H9 (cell line): ENCODE measurements around the gene UTS2R. TPM values are rescaled to one million over a fixed set of nuclear protein-coding genes. Genes with fewer than 3 reads are reported as not detected.

Source experiments
- DNase-seq: peaks from one replicate; pipeline ENCODE4 v3.0.0-alpha.2; 2017
- H2AFZ ChIP-seq: one replicate; pipeline ENCODE4 v1.6.1; 2013; ENCODE audit warnings: mild to moderate bottlenecking, low read length, control low read depth, moderate library complexity
- H2AK5ac ChIP-seq: 2 replicates; pipeline ENCODE4 v1.6.1; 2013; ENCODE audit warnings: low read length, control low read depth, mixed read lengths; ENCODE audit not compliant: insufficient read length
- H2BK120ac ChIP-seq: one replicate; pipeline ENCODE4 v1.6.1; 2013; ENCODE audit warnings: low read depth, mild to moderate bottlenecking, low read length, control low read depth, inconsistent platforms; ENCODE audit not compliant: poor library complexity, severe bottlenecking
- H2BK12ac ChIP-seq: 2 replicates; pipeline ENCODE4 v1.6.1; 2013; ENCODE audit warnings: low read length, control low read depth, mixed read lengths, low read depth; ENCODE audit not compliant: insufficient read length
- H2BK15ac ChIP-seq: 2 replicates; pipeline ENCODE4 v1.6.1; 2013; ENCODE audit warnings: low read depth, low read length, control low read depth
- H2BK20ac ChIP-seq: one replicate; pipeline ENCODE4 v1.6.1; 2013; ENCODE audit warnings: low read depth, mild to moderate bottlenecking, low read length, control low read depth, inconsistent platforms; ENCODE audit not compliant: poor library complexity, severe bottlenecking
- H2BK5ac ChIP-seq: 2 replicates; pipeline ENCODE4 v1.6.1; 2013; ENCODE audit warnings: low read length, control low read depth, mixed read lengths; ENCODE audit not compliant: insufficient read length
- H3K14ac ChIP-seq: 2 replicates; pipeline ENCODE4 v1.6.1; 2013; ENCODE audit warnings: low read length, control low read depth; ENCODE audit not compliant: insufficient read depth
- H3K18ac ChIP-seq: 2 replicates; pipeline ENCODE4 v1.6.1; 2013; ENCODE audit warnings: low read depth, mild to moderate bottlenecking, mixed read lengths, low read length, control low read depth; ENCODE audit not compliant: insufficient read length
- H3K23ac ChIP-seq: 2 replicates; pipeline ENCODE4 v1.6.1; 2013; ENCODE audit warnings: low read length, control low read depth, mixed read lengths, low read depth; ENCODE audit not compliant: insufficient read length
- H3K23me2 ChIP-seq: 2 replicates; pipeline ENCODE4 v1.6.1; 2013; ENCODE audit warnings: low read depth, mild to moderate bottlenecking, mixed read lengths, low read length, control low read depth; ENCODE audit not compliant: insufficient read length, poor library complexity, severe bottlenecking
- H3K27ac ChIP-seq: 2 replicates; pipeline ENCODE4 v1.5.1; 2013; ENCODE audit warnings: low read length, control low read depth, mixed read lengths, low read depth; ENCODE audit not compliant: insufficient read length
- H3K27me3 ChIP-seq: 2 replicates; pipeline ENCODE4 v1.6.1; 2013; ENCODE audit warnings: low read length, control low read depth, inconsistent platforms; ENCODE audit not compliant: insufficient read depth
- H3K4ac ChIP-seq: 2 replicates; pipeline ENCODE4 v1.6.1; 2013; ENCODE audit warnings: low read depth, mild to moderate bottlenecking, control low read depth, inconsistent platforms, low read length, moderate library complexity
- H3K4me1 ChIP-seq: 2 replicates; pipeline ENCODE4 v1.6.1; 2013; ENCODE audit warnings: low read length, control low read depth, inconsistent platforms; ENCODE audit not compliant: insufficient read depth
- H3K4me2 ChIP-seq: 2 replicates; pipeline ENCODE4 v1.6.1; 2013; ENCODE audit warnings: low read length, control low read depth, mixed read lengths; ENCODE audit not compliant: insufficient read length, insufficient read depth
- H3K56ac ChIP-seq: 2 replicates; pipeline ENCODE4 v1.6.1; 2013; ENCODE audit warnings: low read depth, mild to moderate bottlenecking, mixed read lengths, low read length, control low read depth; ENCODE audit not compliant: insufficient read length
- H3K79me1 ChIP-seq: 2 replicates; pipeline ENCODE4 v1.6.1; 2013; ENCODE audit warnings: low read depth, mild to moderate bottlenecking, moderate library complexity, low read length, control low read depth, inconsistent platforms; ENCODE audit not compliant: insufficient read depth, poor library complexity, severe bottlenecking
- H3K79me2 ChIP-seq: 2 replicates; pipeline ENCODE4 v1.6.1; 2013; ENCODE audit warnings: low read length, control low read depth, inconsistent platforms; ENCODE audit not compliant: insufficient read depth
- H3K9ac ChIP-seq: 2 replicates; pipeline ENCODE4 v1.6.1; 2013; ENCODE audit warnings: low read length, control low read depth, mixed read lengths; ENCODE audit not compliant: insufficient read length; ENCODE audit errors: extremely low read depth
- H3K9me3 ChIP-seq: one replicate; pipeline ENCODE4 v1.6.1; 2013; ENCODE audit warnings: low read depth, low read length, inconsistent platforms; ENCODE audit not compliant: control insufficient read depth
- H3T11ph ChIP-seq: one replicate; pipeline ENCODE4 v1.6.1; 2013; ENCODE audit warnings: mild to moderate bottlenecking, low read length, control low read depth, inconsistent platforms
- H4K20me1 ChIP-seq: one replicate; pipeline ENCODE4 v1.6.1; 2013; ENCODE audit not compliant: control insufficient read depth, insufficient read length, insufficient read depth
- H4K5ac ChIP-seq: 2 replicates; pipeline ENCODE4 v1.6.1; 2013; ENCODE audit warnings: low read depth, mild to moderate bottlenecking, mixed read lengths, low read length, control low read depth; ENCODE audit not compliant: insufficient read length
- H4K8ac ChIP-seq: replicated peaks from 2 replicates; pipeline ENCODE4 v1.6.1; 2013; ENCODE audit warnings: low read length, control low read depth, mixed read lengths, low read depth; ENCODE audit not compliant: insufficient read length
- H4K91ac ChIP-seq: 2 replicates; pipeline ENCODE4 v1.6.1; 2013; ENCODE audit warnings: low read depth, mild to moderate bottlenecking, moderate library complexity, mixed read lengths, low read length, control low read depth; ENCODE audit not compliant: insufficient read length
- H3K27ac Mint-ChIP-seq, 3 experiments: 2 replicates in 2 of 3; 3 replicates in 1 of 3; pipeline ENCODE4 v1.8.0; 2020 to 2021; ENCODE audit warnings: mixed read lengths in 3 of 3, mild to moderate bottlenecking in 1 of 3, moderate library complexity in 1 of 3
- H3K27me3 Mint-ChIP-seq: 2 replicates; pipeline ENCODE4 v1.8.0; 2021; ENCODE audit warnings: low read depth, mild to moderate bottlenecking, moderate library complexity, mixed read lengths
- H3K36me3 Mint-ChIP-seq, 3 experiments: 2 replicates in 2 of 3; 3 replicates in 1 of 3; pipeline ENCODE4 v1.8.0; 2020 to 2021; ENCODE audit warnings: low read depth in 3 of 3, mixed read lengths in 3 of 3; ENCODE audit not compliant: insufficient read depth in 1 of 3
- H3K4me1 Mint-ChIP-seq, 2 experiments: 2 replicates each; pipeline ENCODE4 v1.8.0; 2020; ENCODE audit warnings: mixed read lengths in 2 of 2
- H3K4me3 Mint-ChIP-seq, 2 experiments: 2 replicates in 1 of 2; 3 replicates in 1 of 2; pipeline ENCODE4 v1.8.0; 2020 to 2021; ENCODE audit warnings: mild to moderate bottlenecking in 2 of 2, mixed read lengths in 2 of 2, moderate library complexity in 1 of 2
- H3K9me3 Mint-ChIP-seq, 2 experiments: 2 replicates in 1 of 2; 3 replicates in 1 of 2; pipeline ENCODE4 v1.8.0; 2020; ENCODE audit warnings: mild to moderate bottlenecking in 2 of 2, mixed read lengths in 2 of 2, moderate library complexity in 1 of 2
- CTCF ChIP-seq: fragments of 200-600 bp; sonication (generic); conservative IDR thresholded peaks from 3 replicates; pipeline ENCODE4 v1.8.0; 2021; ENCODE audit warnings: antibody characterized with exemption, mild to moderate bottlenecking
- WGBS: extraction: QIAGEN DNeasy Blood & Tissue Kit; methylation state at CpG from one replicate; pipeline ENCODE4 v1.1.7; 2013; ENCODE audit warnings: missing lambda C conversion rate, low lambda C conversion rate, mixed read lengths; ENCODE audit not compliant: insufficient read length; ENCODE audit errors: extremely low coverage; 5-methylcytosine and 5-hydroxymethylcytosine counted together
- total RNA-seq: library from RNA; stranded (reverse); gene quantifications from 2 replicates; pipeline ENCODE4 v1.2.1, GENCODE V29; 2021

The UTS2R gene
- total RNA-seq, 1 experiment from 2014 or later, result 0.94 TPM

GRCh38 chr17:82424001-82424862, 52.7 kb downstream of the UTS2R start:
- no peak overlapping the region for H3K4ac ChIP-seq
- H4K91ac ChIP-seq, result no peak overlapping the region
- H3K79me2 ChIP-seq, result no peaks in the 10 kb centered on the region
- H3K36me3 Mint-ChIP-seq, result peaks cover 31 to 41% (median 32%) of the 10 kb centered on the region in 3 experiments
- no peak overlapping the region for H3K56ac ChIP-seq
- no peak overlapping the region for H3K23ac ChIP-seq
- H3K18ac ChIP-seq, result no peak overlapping the region
- H3K27ac ChIP-seq, result no peak overlapping the region
- H2BK5ac ChIP-seq, result no peak overlapping the region
- H3T11ph ChIP-seq, result no peak overlapping the region
- no peak overlapping the region for H3K4me2 ChIP-seq
- peak; percentile 69 for DNase-seq
- H3K27me3 ChIP-seq, result no peaks in the 10 kb centered on the region
- peak overlapping the region in 1 of 3 experiments; percentile 36; a peak in 2 of 7 replicates for H3K27ac Mint-ChIP-seq
- H3K4me3 Mint-ChIP-seq, result no peak overlapping the region; a peak in 1 of 5 replicates
- no peaks in the 10 kb centered on the region for H3K9me3 ChIP-seq
- H2BK20ac ChIP-seq, result no peak overlapping the region
- H3K14ac ChIP-seq, result no peak overlapping the region
- no peaks in the 10 kb centered on the region for H4K20me1 ChIP-seq
- no peaks in the 10 kb centered on the region; the same call in 1 of the 2 replicates for H3K4me1 ChIP-seq
- no peak overlapping the region for H2AFZ ChIP-seq
- WGBS, result no CpG with 5 or more reads among the region's 25 CpGs
- peak; percentile 95 for TF ChIP-seq CTCF
- no peaks in the 10 kb centered on the region for H3K79me1 ChIP-seq
- no peak overlapping the region for H2BK12ac ChIP-seq
- no peaks in the 10 kb centered on the region; the same call in 1 of the 2 replicates for H3K27me3 Mint-ChIP-seq
- H3K9me3 Mint-ChIP-seq, result peaks cover 18% of the 10 kb centered on the region in 2 experiments
- H2BK15ac ChIP-seq, result no peak overlapping the region
- H4K5ac ChIP-seq, result no peak overlapping the region
- no peak overlapping the region for H2BK120ac ChIP-seq
- peaks cover 0 to 1% of the 10 kb centered on the region in 2 experiments; a peak in 1 of 4 replicates for H3K4me1 Mint-ChIP-seq
- H2AK5ac ChIP-seq, result no peak overlapping the region
- no peak overlapping the region for H3K9ac ChIP-seq
- no peak overlapping the region for H4K8ac ChIP-seq
- H3K23me2 ChIP-seq, result no peaks in the 10 kb centered on the region
